HEK293 (cell line): ENCODE results near the gene CBLN4.

Experiments
- CTCF ChIA-PET: fragments of 350-600 bp; formaldehyde crosslinking; extraction: SDS; loops from one replicate; lab custom pipeline; 2021; ENCODE audit warnings: antibody characterized with exemption; lab: Yijun Ruan, JAX
- POLR2A ChIA-PET: fragments of 300-600 bp; formaldehyde crosslinking; extraction: SDS; loops from one replicate; lab custom pipeline; 2020; ENCODE audit warnings: antibody characterized with exemption, inconsistent platforms; lab: Yijun Ruan, JAX
- H3K27ac ChIP-seq: fragments of 200-500 bp; sonication (Bioruptor generic); 2 replicates; pipeline ENCODE4 v1.5.1; 2014; ENCODE audit warnings: low read depth, low read length, control low read depth, inconsistent platforms; ENCODE audit errors: extremely low read depth
- H3K36me3 ChIP-seq, 2 experiments: fragments of 200-500 bp in 1 of 2; sonication (Bioruptor generic) in 1 of 2; 1 replicate in 1 of 2; 2 replicates in 1 of 2; pipeline ENCODE4 v1.5.1; 2014 to 2017; ENCODE audit warnings: inconsistent platforms in 2 of 2, low read length in 2 of 2; ENCODE audit not compliant: control insufficient read depth in 2 of 2, insufficient read depth in 1 of 2
- H3K4me1 ChIP-seq: fragments of 200-500 bp; sonication (Bioruptor generic); 2 replicates; pipeline ENCODE4 v1.5.1; 2014; ENCODE audit warnings: mild to moderate bottlenecking, low read length, inconsistent platforms; ENCODE audit not compliant: control insufficient read depth, insufficient read depth
- H3K4me3 ChIP-seq: 2 replicates; pipeline ENCODE4 v1.5.1; 2011; ENCODE audit warnings: low read depth, mild to moderate bottlenecking, control low read depth, low read length, moderate library complexity
- H3K9me3 ChIP-seq: fragments of 200-500 bp; sonication (Bioruptor generic); 2 replicates; pipeline ENCODE4 v1.5.1; 2014; ENCODE audit warnings: low read depth, low read length, inconsistent platforms; ENCODE audit not compliant: control insufficient read depth, insufficient read depth
- GLI4 ChIP-seq: fragments of 450-650 bp; formaldehyde crosslinking; IDR thresholded peaks from 2 replicates; pipeline ENCODE4 v1.5.1; 2016; ENCODE audit warnings: missing biosample characterization, missing genetic modification characterization
- KLF7 ChIP-seq: fragments of 450-650 bp; formaldehyde crosslinking; IDR thresholded peaks from 2 replicates; pipeline ENCODE4 v1.5.1; 2016; ENCODE audit warnings: missing biosample characterization, missing genetic modification characterization, borderline replicate concordance
- KLF8 ChIP-seq: fragments of 450-650 bp; formaldehyde crosslinking; IDR thresholded peaks from 2 replicates; pipeline ENCODE4 v1.5.1; 2016; ENCODE audit warnings: missing biosample characterization, missing genetic modification characterization
- OSR2 ChIP-seq: fragments of 450-650 bp; formaldehyde crosslinking; IDR thresholded peaks from 2 replicates; pipeline ENCODE4 v1.5.1; 2016; ENCODE audit warnings: missing biosample characterization, missing genetic modification characterization
- SP3 ChIP-seq: fragments of 450-650 bp; formaldehyde crosslinking; IDR thresholded peaks from 2 replicates; pipeline ENCODE4 v1.5.1; 2016; ENCODE audit warnings: missing biosample characterization, missing genetic modification characterization
- WT1 ChIP-seq: fragments of 450-650 bp; formaldehyde crosslinking; IDR thresholded peaks from 2 replicates; pipeline ENCODE4 v1.5.1; 2016; ENCODE audit warnings: missing biosample characterization, missing genetic modification characterization
- YY1 ChIP-seq: fragments of 450-650 bp; formaldehyde crosslinking; IDR thresholded peaks from 2 replicates; pipeline ENCODE4 v1.5.1; 2018; ENCODE audit warnings: missing biosample characterization, missing genetic modification characterization
- ZBTB21 ChIP-seq: fragments of 450-650 bp; formaldehyde crosslinking; IDR thresholded peaks from 2 replicates; pipeline ENCODE4 v1.5.1; 2017; ENCODE audit warnings: missing biosample characterization, missing genetic modification characterization
- ZNF184 ChIP-seq: fragments of 450-650 bp; IDR thresholded peaks from 2 replicates; pipeline ENCODE4 v1.5.1; 2018; ENCODE audit warnings: missing biosample characterization, mild to moderate bottlenecking, missing genetic modification characterization
- ZNF324 ChIP-seq: fragments of 450-650 bp; formaldehyde crosslinking; IDR thresholded peaks from 2 replicates; pipeline ENCODE4 v1.5.1; 2016; ENCODE audit warnings: missing biosample characterization, missing genetic modification characterization
- ZNF530 ChIP-seq: fragments of 450-650 bp; formaldehyde crosslinking; IDR thresholded peaks from 2 replicates; pipeline ENCODE4 v1.5.1; 2016; ENCODE audit warnings: low read depth, missing biosample characterization, missing genetic modification characterization
- ZNF548 ChIP-seq: fragments of 450-650 bp; formaldehyde crosslinking; IDR thresholded peaks from 2 replicates; pipeline ENCODE4 v1.5.1; 2016; ENCODE audit warnings: missing biosample characterization, missing genetic modification characterization
- ZNF561 ChIP-seq: fragments of 450-650 bp; IDR thresholded peaks from 2 replicates; pipeline ENCODE4 v1.5.1; 2018; ENCODE audit warnings: missing biosample characterization, missing genetic modification characterization, borderline replicate concordance
- ZNF571 ChIP-seq: fragments of 450-650 bp; formaldehyde crosslinking; IDR thresholded peaks from 2 replicates; pipeline ENCODE4 v1.5.0; 2017; ENCODE audit warnings: missing biosample characterization, missing genetic modification characterization
- ZNF76 ChIP-seq: fragments of 450-650 bp; formaldehyde crosslinking; IDR thresholded peaks from 2 replicates; pipeline ENCODE4; 2016; ENCODE audit warnings: low read depth, missing biosample characterization, missing genetic modification characterization, borderline replicate concordance
- TF ChIP-seq, protein P1 (sequence below): fragments of 450-650 bp; formaldehyde crosslinking; IDR thresholded peaks from 2 replicates; pipeline ENCODE4 v1.5.1; 2016; ENCODE audit warnings: missing biosample characterization, missing genetic modification characterization
- TF ChIP-seq, protein P2 (sequence below): fragments of 450-650 bp; formaldehyde crosslinking; IDR thresholded peaks from 2 replicates; pipeline ENCODE4 v1.5.1; 2016; ENCODE audit warnings: missing biosample characterization, missing genetic modification characterization
- TF ChIP-seq, protein P3 (sequence below): fragments of 450-650 bp; formaldehyde crosslinking; IDR thresholded peaks from 2 replicates; pipeline ENCODE4 v1.5.1; 2016; ENCODE audit warnings: missing biosample characterization, missing genetic modification characterization, borderline replicate concordance

The CBLN4 gene

DNA sequence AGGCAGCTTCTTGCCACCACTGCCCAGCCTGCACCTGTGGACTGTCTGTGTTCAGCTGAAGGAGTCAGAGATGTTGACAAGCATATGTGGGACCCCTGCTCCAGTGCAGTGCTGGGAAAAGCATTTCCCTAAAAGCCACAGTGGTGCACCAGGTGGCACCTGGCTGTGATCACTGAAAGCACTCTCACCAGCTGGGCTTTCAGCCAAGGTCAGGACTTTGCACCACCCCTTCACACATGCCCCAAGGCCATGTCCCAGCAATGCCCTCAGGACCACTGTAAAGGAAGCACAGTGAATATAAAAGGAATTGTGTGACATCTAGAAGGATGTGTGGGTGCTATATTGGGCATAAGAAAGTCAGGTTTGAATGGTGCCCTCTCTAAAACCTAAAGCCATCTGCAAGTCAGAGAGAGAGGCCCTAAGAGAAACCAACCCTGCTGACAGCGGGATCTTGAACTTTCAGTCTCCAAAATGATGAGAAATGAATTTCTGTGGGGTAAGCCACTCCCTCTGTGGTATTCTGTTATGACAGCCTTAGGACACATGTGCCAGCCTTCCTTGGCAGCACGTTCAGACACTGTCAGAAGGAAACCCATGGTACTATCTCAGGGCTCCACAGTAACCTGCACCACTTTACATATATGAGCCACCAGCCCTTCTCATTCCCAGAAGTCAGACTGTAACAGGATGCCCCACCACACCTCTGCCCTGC, 30.7 kb downstream of the CBLN4 start (continued):
- no peak for TF ChIP-seq GLI4 (tag by site-specific recombination)
- no peak for TF ChIP-seq WT1 (tag by site-specific recombination)
- TF ChIP-seq ZNF561 (tag by site-specific recombination) = no peak

DNA sequence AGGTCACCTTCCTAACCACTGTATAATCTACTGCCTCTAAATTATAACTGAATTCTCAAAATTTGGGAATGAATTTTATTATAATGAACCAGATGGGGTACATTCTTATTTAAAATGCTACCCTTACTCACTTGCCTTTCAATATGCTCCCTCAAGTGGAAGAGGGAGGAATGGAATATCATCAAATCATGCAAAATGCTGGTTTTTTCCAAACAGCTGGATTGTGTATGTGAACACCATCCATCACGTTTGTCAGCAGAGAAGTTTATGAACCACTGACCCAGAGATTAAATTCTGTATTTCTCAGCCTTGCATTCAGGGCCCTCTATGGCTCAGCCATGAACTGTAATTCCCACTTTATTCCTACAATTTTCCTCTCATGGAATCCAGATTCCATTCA, 40.5 kb downstream of the CBLN4 start:
- Histone ChIP-seq H3K4me1 (no peaks in the 10 kb centered on the region), H3K27ac (no peak overlapping the region), H3K4me3 (no peak overlapping the region), H3K9me3 (no peaks in the 10 kb centered on the region), H3K36me3 (no peaks in the 10 kb centered on the region)
- no peak for TF ChIP-seq YY1 (tag by site-specific recombination)
- TF ChIP-seq KLF8 (tag by site-specific recombination) = no peak
- TF ChIP-seq, protein P1, sequence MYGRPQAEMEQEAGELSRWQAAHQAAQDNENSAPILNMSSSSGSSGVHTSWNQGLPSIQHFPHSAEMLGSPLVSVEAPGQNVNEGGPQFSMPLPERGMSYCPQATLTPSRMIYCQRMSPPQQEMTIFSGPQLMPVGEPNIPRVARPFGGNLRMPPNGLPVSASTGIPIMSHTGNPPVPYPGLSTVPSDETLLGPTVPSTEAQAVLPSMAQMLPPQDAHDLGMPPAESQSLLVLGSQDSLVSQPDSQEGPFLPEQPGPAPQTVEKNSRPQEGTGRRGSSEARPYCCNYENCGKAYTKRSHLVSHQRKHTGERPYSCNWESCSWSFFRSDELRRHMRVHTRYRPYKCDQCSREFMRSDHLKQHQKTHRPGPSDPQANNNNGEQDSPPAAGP (tag by site-specific recombination) = no peak
- TF ChIP-seq ZBTB21 = no peak
- TF ChIP-seq SP3 = no peak
- no peak for TF ChIP-seq ZNF530 (tag by site-specific recombination)
- no peak for TF ChIP-seq ZNF76 (tag by site-specific recombination)
- no peak for TF ChIP-seq KLF7
- CTCF ChIA-PET = no interaction called here
- POLR2A ChIA-PET = no interaction called here

DNA sequence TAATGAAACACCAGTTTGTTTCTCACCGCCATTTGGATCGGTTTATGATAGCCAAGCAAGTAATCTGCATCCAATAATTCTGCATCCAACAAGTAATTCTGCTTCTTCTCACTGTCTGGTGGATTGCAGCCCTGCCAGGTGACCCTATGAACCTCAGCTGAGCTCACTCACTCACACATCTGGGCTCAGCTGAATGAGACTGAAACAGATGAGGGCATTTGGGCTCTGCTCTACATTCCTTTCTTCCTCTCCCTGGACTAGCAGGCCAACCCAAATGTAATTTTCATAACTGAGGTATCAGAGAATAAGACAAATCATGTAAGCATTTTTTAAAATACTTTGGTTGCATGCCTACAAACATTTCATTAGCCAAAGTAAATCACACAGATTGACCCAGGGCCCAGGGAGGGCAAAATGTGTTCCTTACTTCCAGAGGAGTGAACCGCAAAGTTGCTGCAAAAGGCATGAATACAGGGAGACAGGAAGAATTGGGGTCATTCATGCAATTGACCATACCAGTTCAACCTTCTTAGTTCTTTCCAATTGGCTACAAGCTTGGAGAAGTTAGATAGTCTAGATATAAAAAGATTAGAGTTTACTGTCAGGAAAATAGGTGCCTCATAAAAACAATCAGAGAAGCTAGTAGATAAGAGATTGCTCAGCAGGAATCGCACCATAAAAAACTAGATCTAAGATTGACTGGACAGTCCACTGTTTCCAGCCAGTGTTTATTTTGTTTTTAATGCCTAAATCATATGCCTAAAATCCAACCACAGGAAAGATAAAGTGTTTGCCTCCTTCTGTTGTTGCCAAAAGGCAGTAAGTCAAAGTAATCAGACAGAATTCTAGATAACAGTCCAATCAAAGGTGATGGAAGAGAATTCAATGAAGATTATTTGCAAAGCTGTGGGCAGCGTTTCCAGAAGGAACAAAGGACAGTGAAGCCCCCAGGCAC, 43.7 kb downstream of the CBLN4 start:
- Histone ChIP-seq H3K4me1 (no peaks in the 10 kb centered on the region), H3K4me3 (no peak overlapping the region), H3K36me3 (no peaks in the 10 kb centered on the region), H3K27ac (no peak overlapping the region), H3K9me3 (no peaks in the 10 kb centered on the region)
- ChIA-PET POLR2A (no interaction called here), CTCF (no interaction called here)
- TF ChIP-seq OSR2 (tag by site-specific recombination) = no peak
- no peak for TF ChIP-seq ZNF548 (tag by site-specific recombination)
- no peak for TF ChIP-seq ZNF324 (tag by site-specific recombination)
- TF ChIP-seq, protein P2, sequence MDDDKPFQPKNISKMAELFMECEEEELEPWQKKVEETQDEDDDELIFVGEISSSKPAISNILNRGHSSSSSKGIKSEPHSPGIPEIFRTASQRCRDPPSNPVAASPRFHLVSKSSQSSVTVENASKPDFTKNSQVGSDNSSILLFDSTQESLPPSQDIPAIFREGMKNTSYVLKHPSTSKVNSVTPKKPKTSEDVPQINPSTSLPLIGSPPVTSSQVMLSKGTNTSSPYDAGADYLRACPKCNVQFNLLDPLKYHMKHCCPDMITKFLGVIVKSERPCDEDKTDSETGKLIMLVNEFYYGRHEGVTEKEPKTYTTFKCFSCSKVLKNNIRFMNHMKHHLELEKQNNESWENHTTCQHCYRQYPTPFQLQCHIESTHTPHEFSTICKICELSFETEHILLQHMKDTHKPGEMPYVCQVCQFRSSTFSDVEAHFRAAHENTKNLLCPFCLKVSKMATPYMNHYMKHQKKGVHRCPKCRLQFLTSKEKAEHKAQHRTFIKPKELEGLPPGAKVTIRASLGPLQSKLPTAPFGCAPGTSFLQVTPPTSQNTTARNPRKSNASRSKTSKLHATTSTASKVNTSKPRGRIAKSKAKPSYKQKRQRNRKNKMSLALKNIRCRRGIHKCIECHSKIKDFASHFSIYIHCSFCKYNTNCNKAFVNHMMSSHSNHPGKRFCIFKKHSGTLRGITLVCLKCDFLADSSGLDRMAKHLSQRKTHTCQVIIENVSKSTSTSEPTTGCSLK (tag by site-specific recombination) = no peak
- TF ChIP-seq ZNF184 (tag by site-specific recombination) = no peak
- no peak for TF ChIP-seq ZNF571 (tag by site-specific recombination)
- TF ChIP-seq, protein P3, sequence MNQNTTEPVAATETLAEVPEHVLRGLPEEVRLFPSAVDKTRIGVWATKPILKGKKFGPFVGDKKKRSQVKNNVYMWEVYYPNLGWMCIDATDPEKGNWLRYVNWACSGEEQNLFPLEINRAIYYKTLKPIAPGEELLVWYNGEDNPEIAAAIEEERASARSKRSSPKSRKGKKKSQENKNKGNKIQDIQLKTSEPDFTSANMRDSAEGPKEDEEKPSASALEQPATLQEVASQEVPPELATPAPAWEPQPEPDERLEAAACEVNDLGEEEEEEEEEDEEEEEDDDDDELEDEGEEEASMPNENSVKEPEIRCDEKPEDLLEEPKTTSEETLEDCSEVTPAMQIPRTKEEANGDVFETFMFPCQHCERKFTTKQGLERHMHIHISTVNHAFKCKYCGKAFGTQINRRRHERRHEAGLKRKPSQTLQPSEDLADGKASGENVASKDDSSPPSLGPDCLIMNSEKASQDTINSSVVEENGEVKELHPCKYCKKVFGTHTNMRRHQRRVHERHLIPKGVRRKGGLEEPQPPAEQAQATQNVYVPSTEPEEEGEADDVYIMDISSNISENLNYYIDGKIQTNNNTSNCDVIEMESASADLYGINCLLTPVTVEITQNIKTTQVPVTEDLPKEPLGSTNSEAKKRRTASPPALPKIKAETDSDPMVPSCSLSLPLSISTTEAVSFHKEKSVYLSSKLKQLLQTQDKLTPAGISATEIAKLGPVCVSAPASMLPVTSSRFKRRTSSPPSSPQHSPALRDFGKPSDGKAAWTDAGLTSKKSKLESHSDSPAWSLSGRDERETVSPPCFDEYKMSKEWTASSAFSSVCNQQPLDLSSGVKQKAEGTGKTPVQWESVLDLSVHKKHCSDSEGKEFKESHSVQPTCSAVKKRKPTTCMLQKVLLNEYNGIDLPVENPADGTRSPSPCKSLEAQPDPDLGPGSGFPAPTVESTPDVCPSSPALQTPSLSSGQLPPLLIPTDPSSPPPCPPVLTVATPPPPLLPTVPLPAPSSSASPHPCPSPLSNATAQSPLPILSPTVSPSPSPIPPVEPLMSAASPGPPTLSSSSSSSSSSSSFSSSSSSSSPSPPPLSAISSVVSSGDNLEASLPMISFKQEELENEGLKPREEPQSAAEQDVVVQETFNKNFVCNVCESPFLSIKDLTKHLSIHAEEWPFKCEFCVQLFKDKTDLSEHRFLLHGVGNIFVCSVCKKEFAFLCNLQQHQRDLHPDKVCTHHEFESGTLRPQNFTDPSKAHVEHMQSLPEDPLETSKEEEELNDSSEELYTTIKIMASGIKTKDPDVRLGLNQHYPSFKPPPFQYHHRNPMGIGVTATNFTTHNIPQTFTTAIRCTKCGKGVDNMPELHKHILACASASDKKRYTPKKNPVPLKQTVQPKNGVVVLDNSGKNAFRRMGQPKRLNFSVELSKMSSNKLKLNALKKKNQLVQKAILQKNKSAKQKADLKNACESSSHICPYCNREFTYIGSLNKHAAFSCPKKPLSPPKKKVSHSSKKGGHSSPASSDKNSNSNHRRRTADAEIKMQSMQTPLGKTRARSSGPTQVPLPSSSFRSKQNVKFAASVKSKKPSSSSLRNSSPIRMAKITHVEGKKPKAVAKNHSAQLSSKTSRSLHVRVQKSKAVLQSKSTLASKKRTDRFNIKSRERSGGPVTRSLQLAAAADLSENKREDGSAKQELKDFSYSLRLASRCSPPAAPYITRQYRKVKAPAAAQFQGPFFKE (tag by site-specific recombination) = no peak
- TF ChIP-seq, all 188 proteins: peak for 0
